ENCODE data around the gene DHRS11.

Gene DHRS11

GRCh38 chr17:36575028-36575427 is 16.7 kb upstream of the DHRS11 start:
- no peak overlapping the region for H3K4me3 ChIP-seq (ENCODE audit: low read depth, low read length)
- in situ Hi-C loops (cut with HindIII; ENCODE audit: low sequenced_read_pairs) = no loop called here
- no peak for DNase-seq (ENCODE audit: low read depth, low spot score)
- TF ChIP-seq CTCF (IDR thresholded peaks at IDR 0.05; ENCODE audit: low read depth, low read length) = no peak

DNA sequence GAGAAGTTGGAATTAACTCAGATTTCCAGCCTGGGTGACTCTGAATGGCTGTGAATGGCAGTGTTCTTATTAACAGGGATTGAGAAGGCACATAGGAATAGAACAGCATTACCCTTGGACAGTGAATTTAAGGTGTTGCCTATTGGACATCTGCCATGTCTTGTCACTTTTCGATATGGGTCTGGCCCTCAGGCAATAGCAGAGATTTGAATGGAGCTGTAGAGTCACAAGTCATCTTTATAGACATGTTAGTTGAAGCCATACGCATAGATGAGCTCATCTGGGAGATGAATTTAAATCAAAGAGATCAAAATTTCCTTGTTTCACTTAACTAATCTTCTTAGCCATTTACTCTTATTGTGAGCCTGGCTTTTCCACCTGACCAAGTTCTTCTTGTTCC is 14.9 kb upstream of the DHRS11 start:
- no peak for TF ChIP-seq CTCF (IDR thresholded peaks at IDR 0.05; ENCODE audit: low read depth, low read length)
- no peak overlapping the region for H3K4me3 ChIP-seq (ENCODE audit: low read depth, low read length)
- no peak for DNase-seq (ENCODE audit: low read depth, low spot score)
- in situ Hi-C loops (cut with HindIII; ENCODE audit: low sequenced_read_pairs) = no loop called here

DNA sequence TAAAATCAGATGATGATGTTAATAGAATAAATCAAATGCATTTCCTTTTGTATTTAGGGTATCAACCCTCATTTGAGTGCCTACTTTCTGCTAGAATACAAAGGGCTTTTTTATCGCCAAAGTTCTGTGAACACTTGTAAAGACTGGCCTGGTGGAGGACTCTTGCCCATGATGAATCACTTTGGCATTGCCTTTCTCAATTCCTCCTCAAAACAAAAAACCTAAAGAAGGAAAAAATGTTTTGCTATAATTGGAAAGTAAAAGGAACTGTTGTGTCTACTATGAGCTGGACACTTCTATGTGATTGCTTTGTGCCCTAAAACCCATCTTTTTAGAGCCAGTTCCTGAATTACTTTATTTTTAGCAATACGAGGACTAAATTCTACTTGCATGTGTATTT is 13.0 kb upstream of the DHRS11 start:
- no peak for TF ChIP-seq CTCF (IDR thresholded peaks at IDR 0.05; ENCODE audit: low read depth, low read length)
- no peak overlapping the region for H3K4me3 ChIP-seq (ENCODE audit: low read depth, low read length)
- no peak for DNase-seq (ENCODE audit: low read depth, low spot score)
- in situ Hi-C loops (cut with HindIII; ENCODE audit: low sequenced_read_pairs) = no loop called here

GRCh38 chr17:36583787-36584186 is 7.9 kb upstream of the DHRS11 start:
- TF ChIP-seq CTCF (IDR thresholded peaks at IDR 0.05; ENCODE audit: low read depth, low read length) = no peak
- in situ Hi-C loops (cut with HindIII; ENCODE audit: low sequenced_read_pairs) = no loop called here
- no peak overlapping the region for H3K4me3 ChIP-seq (ENCODE audit: low read depth, low read length)
- no peak for DNase-seq (ENCODE audit: low read depth, low spot score)

DNA sequence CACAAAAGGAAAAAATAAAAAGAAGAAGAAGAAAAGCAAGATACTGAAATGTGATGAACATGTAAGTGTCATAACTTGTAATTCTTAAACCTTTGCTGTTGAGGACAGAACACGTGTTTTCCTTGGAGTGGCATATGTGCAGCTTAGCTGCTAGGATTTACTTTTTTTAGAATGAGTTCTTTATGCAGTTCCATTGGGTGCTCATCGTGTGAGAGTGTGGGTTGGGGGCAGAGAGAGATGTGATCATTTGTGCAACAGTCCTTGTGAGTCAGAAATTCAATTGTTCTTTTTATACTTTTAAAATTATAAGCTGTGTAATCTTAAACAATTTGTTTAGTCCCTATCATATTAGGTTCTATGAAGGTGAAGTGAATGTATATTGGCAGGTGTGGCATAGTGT is 5.5 kb upstream of the DHRS11 start:
- no peak for TF ChIP-seq CTCF (IDR thresholded peaks at IDR 0.05; ENCODE audit: low read depth, low read length)
- no peak overlapping the region for H3K4me3 ChIP-seq (ENCODE audit: low read depth, low read length)
- in situ Hi-C loops (cut with HindIII; ENCODE audit: low sequenced_read_pairs) = no loop called here
- DNase-seq (ENCODE audit: low read depth, low spot score) = no peak

GRCh38 chr17:36590082-36590481 is 1.6 kb upstream of the DHRS11 start:
- peak; percentile 33 for DNase-seq (ENCODE audit: low read depth, low spot score)
- H3K4me3 ChIP-seq (ENCODE audit: low read depth, low read length) = no peak overlapping the region
- TF ChIP-seq CTCF (IDR thresholded peaks at IDR 0.05; ENCODE audit: low read depth, low read length) = no peak
- in situ Hi-C loops (cut with HindIII; ENCODE audit: low sequenced_read_pairs) = no loop called here

GRCh38 chr17:36592316-36592715 is 637 bp downstream of the DHRS11 start:
- H3K4me3 ChIP-seq (ENCODE audit: low read depth, low read length) = peak overlapping the region; percentile 54
- no peak for TF ChIP-seq CTCF (IDR thresholded peaks at IDR 0.05; ENCODE audit: low read depth, low read length)
- DNase-seq (ENCODE audit: low read depth, low spot score) = no peak
- in situ Hi-C loops (cut with HindIII; ENCODE audit: low sequenced_read_pairs) = no loop called here
